GM21367 (cell line): Measurements from ENCODE around the gene KCNH8.
"Not testable (repeated sequence)": the region's sequence is repeated elsewhere in the genome, so short reads cannot be mapped to it uniquely, and the experiment has no call there.

Experiments used
- ATAC-seq: cut with Tn5 transposase; IDR thresholded peaks from one replicate; pipeline ENCODE4 v1.9.1; 2021; ENCODE audit not compliant: unreplicated experiment

The KCNH8 gene

GRCh38 chr3:19171794-19172193 is 23.5 kb downstream of the KCNH8 start:
- ATAC-seq: no peak

GRCh38 chr3:19173945-19174344 is 25.6 kb downstream of the KCNH8 start:
- ATAC-seq: no peak

- ATAC-seq: no peak
Observed at GRCh38 chr3:19183584-19183983, 35.3 kb downstream of the KCNH8 start.

- no peak for ATAC-seq
Observed at GRCh38 chr3:19190126-19190525, 41.8 kb downstream of the KCNH8 start.

GRCh38 chr3:19190602-19191001 is 42.3 kb downstream of the KCNH8 start:
- ATAC-seq: peak; percentile 88

GRCh38 chr3:19199131-19199530 is 50.8 kb downstream of the KCNH8 start:
- no peak for ATAC-seq

GRCh38 chr3:19202303-19202702 is 54.0 kb downstream of the KCNH8 start:
- ATAC-seq: no peak

- ATAC-seq: no peak
Observed at GRCh38 chr3:19202754-19203153, 54.4 kb downstream of the KCNH8 start.

- ATAC-seq: no peak
Observed at GRCh38 chr3:19206540-19206939, 58.2 kb downstream of the KCNH8 start.

GRCh38 chr3:19213603-19214220 is 65.4 kb downstream of the KCNH8 start:
- peak; percentile 62 for ATAC-seq

- ATAC-seq: no peak
Observed at GRCh38 chr3:19215427-19215826, 67.1 kb downstream of the KCNH8 start.

GRCh38 chr3:19216669-19217337 is 68.5 kb downstream of the KCNH8 start:
- ATAC-seq: no peak

GRCh38 chr3:19220311-19220710 is 72.0 kb downstream of the KCNH8 start:
- no peak for ATAC-seq

- no peak for ATAC-seq
Observed at GRCh38 chr3:19221081-19221480, 72.8 kb downstream of the KCNH8 start.

- ATAC-seq: no peak
Observed at GRCh38 chr3:19226479-19226878, 78.2 kb downstream of the KCNH8 start.

GRCh38 chr3:19228167-19228566 is 79.9 kb downstream of the KCNH8 start:
- no peak for ATAC-seq

GRCh38 chr3:19229086-19229485 is 80.8 kb downstream of the KCNH8 start:
- ATAC-seq: no peak

GRCh38 chr3:19229881-19230280 is 81.6 kb downstream of the KCNH8 start:
- peak; percentile 89 for ATAC-seq

- no peak for ATAC-seq
Observed at GRCh38 chr3:19231792-19232461, 83.6 kb downstream of the KCNH8 start.

GRCh38 chr3:19232566-19232965 is 84.3 kb downstream of the KCNH8 start:
- no peak for ATAC-seq

- not testable (repeated sequence) for ATAC-seq
Observed at GRCh38 chr3:19233882-19234784, 85.8 kb downstream of the KCNH8 start.
